ENCODE results near the gene STX5. TPM values are rescaled to one million over a fixed set of nuclear protein-coding genes. Genes with fewer than 3 reads are reported as not detected.
"Not testable (repeated sequence)": the region's sequence is repeated elsewhere in the genome, so short reads cannot be mapped to it uniquely, and the experiment has no call there.

The STX5 gene
- total RNA-seq, 1 experiment from 2014 or later, result 40.7 TPM

- DNase-seq (ENCODE audit: low read depth), result peak; percentile 80
Measured at GRCh38 chr11:62786318-62787004, 45.4 kb downstream of the STX5 start.

- no peak for DNase-seq (ENCODE audit: low read depth)
Measured at GRCh38 chr11:62782753-62783152, 49.1 kb downstream of the STX5 start.

GRCh38 chr11:62778441-62778840 is 53.4 kb downstream of the STX5 start:
- no peak for DNase-seq (ENCODE audit: low read depth)

- no peak for DNase-seq (ENCODE audit: low read depth)
Measured at GRCh38 chr11:62777389-62777788, 54.5 kb downstream of the STX5 start.

- DNase-seq (ENCODE audit: low read depth), result no peak
Measured at GRCh38 chr11:62775646-62776045, 56.2 kb downstream of the STX5 start.

GRCh38 chr11:62774407-62774806 is 57.4 kb downstream of the STX5 start:
- DNase-seq (ENCODE audit: low read depth), result no peak

GRCh38 chr11:62771144-62772021 is 60.5 kb downstream of the STX5 start, which contains the start of gene TAF6L:
Gene TAF6L (plus strand): TSS chr11:62771396. CDS start chr11:62775784, 4,388 bp downstream.
- DNase-seq (ENCODE audit: low read depth), result peak; percentile 98

GRCh38 chr11:62770778-62771143 is 61.1 kb downstream of the STX5 start:
- no peak for DNase-seq (ENCODE audit: low read depth)

GRCh38 chr11:62760867-62761227 is 71.0 kb downstream of the STX5 start:
- DNase-seq (ENCODE audit: low read depth), result not testable (repeated sequence)

GRCh38 chr11:62757846-62758788 is 73.7 kb downstream of the STX5 start:
- no peak for DNase-seq (ENCODE audit: low read depth)

Other genes with a start within 250 kb of the STX5 start
- 4.7 and 5.3 TPM in 2 replicates for gene TUT1, start 240.5 kb downstream of the STX5 start, total RNA-seq (2014; rRNA removed; shearing (Covaris generic))
- gene MTA2, start 230.2 kb downstream of the STX5 start, total RNA-seq (2014; rRNA removed; shearing (Covaris generic)), result 91.2 and 103 TPM in 2 replicates
- 7.1 and 13.8 TPM in 2 replicates for gene EML3, start 219.3 kb downstream of the STX5 start, total RNA-seq (2014; rRNA removed; shearing (Covaris generic))
- 2.5 and 3.6 TPM in 2 replicates for gene ROM1, start 218.8 kb downstream of the STX5 start, total RNA-seq (2014; rRNA removed; shearing (Covaris generic))
- 23.3 and 27.1 TPM in 2 replicates for gene B3GAT3, start 210.1 kb downstream of the STX5 start, total RNA-seq (2014; rRNA removed; shearing (Covaris generic))
- gene GANAB, start 185.4 kb downstream of the STX5 start, total RNA-seq (2014; rRNA removed; shearing (Covaris generic)), result 136 and 159 TPM in 2 replicates
- gene INTS5, start 178.7 kb downstream of the STX5 start, total RNA-seq (2014; rRNA removed; shearing (Covaris generic)), result 10.7 and 14.8 TPM in 2 replicates
- gene C11orf98, start 166.8 kb downstream of the STX5 start, total RNA-seq (2014; rRNA removed; shearing (Covaris generic)), result 69.0 and 73.3 TPM in 2 replicates
- gene CSKMT, start 166.7 kb downstream of the STX5 start, total RNA-seq (2014; rRNA removed; shearing (Covaris generic)), result 3.8 and 5.6 TPM in 2 replicates
- gene UQCC3, start 160.4 kb downstream of the STX5 start, total RNA-seq (2014; rRNA removed; shearing (Covaris generic)), result 19.6 and 26.6 TPM in 2 replicates
- gene LBHD1, start 159.8 kb downstream of the STX5 start, total RNA-seq (2014; rRNA removed; shearing (Covaris generic)), result 4.6 and 6.1 TPM in 2 replicates
- gene UBXN1, start 153.0 kb downstream of the STX5 start, total RNA-seq (2014; rRNA removed; shearing (Covaris generic)), result 107 and 128 TPM in 2 replicates
- gene LRRN4CL, start 142.5 kb downstream of the STX5 start, total RNA-seq (2014; rRNA removed; shearing (Covaris generic)), result 6.0 and 6.2 TPM in 2 replicates
- gene BSCL2, start 124.6 kb downstream of the STX5 start, total RNA-seq (2014; rRNA removed; shearing (Covaris generic)), result 65.0 and 71.0 TPM in 2 replicates
- gene GNG3, start 124.4 kb downstream of the STX5 start, total RNA-seq (2014; rRNA removed; shearing (Covaris generic)), result not detected in 2 replicates
- 10.2 and 11.8 TPM in 2 replicates for gene HNRNPUL2, start 104.6 kb downstream of the STX5 start, total RNA-seq (2014; rRNA removed; shearing (Covaris generic))
- gene TTC9C, start 103.6 kb downstream of the STX5 start, total RNA-seq (2014; rRNA removed; shearing (Covaris generic)), result 56.6 and 68.4 TPM in 2 replicates
- gene ZBTB3, start 77.9 kb downstream of the STX5 start, total RNA-seq (2014; rRNA removed; shearing (Covaris generic)), result 10.1 and 11.4 TPM in 2 replicates
- 182 and 189 TPM in 2 replicates for gene POLR2G, start 70.5 kb downstream of the STX5 start, total RNA-seq (2014; rRNA removed; shearing (Covaris generic))
- 15.1 and 18.1 TPM in 2 replicates for gene TAF6L, start 60.7 kb downstream of the STX5 start, total RNA-seq (2014; rRNA removed; shearing (Covaris generic))
- 88.3 and 110 TPM in 2 replicates for gene TMEM179B, start 44.6 kb downstream of the STX5 start, total RNA-seq (2014; rRNA removed; shearing (Covaris generic))
- gene TMEM223, start 40.0 kb downstream of the STX5 start, total RNA-seq (2014; rRNA removed; shearing (Covaris generic)), result 41.0 and 55.3 TPM in 2 replicates
- 24.9 and 26.1 TPM in 2 replicates for gene NXF1, start 26.6 kb downstream of the STX5 start, total RNA-seq (2014; rRNA removed; shearing (Covaris generic))
- gene TEX54, start 790 bp upstream of the STX5 start, total RNA-seq (2014; rRNA removed; shearing (Covaris generic)), result not detected in 2 replicates
- gene WDR74, start 7.5 kb upstream of the STX5 start, total RNA-seq (2014; rRNA removed; shearing (Covaris generic)), result 61.3 and 80.4 TPM in 2 replicates
- 85.2 and 94.7 TPM in 2 replicates for gene SLC3A2, start 48.8 kb upstream of the STX5 start, total RNA-seq (2014; rRNA removed; shearing (Covaris generic))
- gene CHRM1, start 89.3 kb upstream of the STX5 start, total RNA-seq (2014; rRNA removed; shearing (Covaris generic)), result not detected in 2 replicates
- not detected in 2 replicates for gene SLC22A6, start 152.9 kb upstream of the STX5 start, total RNA-seq (2014; rRNA removed; shearing (Covaris generic))
- gene SLC22A8, start 183.8 kb upstream of the STX5 start, total RNA-seq (2014; rRNA removed; shearing (Covaris generic)), result not detected in 2 replicates